Fibroblast of skin of left biceps (primary cell): Measurements from ENCODE around the gene KNCN.

Source experiments
- DNase-seq, 2 experiments: peaks; one replicate each; pipeline ENCODE4 v3.0.0-alpha.2; 2013; ENCODE audit warnings: low read depth in 2 of 2

Gene KNCN

DNA sequence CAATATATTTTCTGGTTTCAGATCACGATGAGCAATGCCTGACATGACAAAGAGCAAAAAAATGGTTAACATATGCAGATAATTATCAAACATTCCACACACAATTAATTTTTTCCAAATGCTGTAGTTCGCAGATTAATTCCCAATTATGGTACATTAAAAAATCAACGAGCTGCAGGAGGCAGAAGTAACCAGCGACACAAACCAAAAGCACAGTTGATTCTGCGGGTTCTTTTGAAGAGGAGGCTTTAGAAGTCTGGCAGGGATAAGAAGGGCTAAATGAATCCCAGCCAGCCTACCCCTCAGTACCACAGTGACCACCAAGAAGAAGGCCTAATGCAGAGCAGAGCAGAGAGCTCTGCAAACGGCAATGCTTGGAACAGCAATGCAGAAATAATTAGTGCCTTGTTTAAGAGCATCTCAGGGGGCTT lies 17.0 kb upstream of the KNCN start:
- peak; percentile 24 to 31 for DNase-seq

DNA sequence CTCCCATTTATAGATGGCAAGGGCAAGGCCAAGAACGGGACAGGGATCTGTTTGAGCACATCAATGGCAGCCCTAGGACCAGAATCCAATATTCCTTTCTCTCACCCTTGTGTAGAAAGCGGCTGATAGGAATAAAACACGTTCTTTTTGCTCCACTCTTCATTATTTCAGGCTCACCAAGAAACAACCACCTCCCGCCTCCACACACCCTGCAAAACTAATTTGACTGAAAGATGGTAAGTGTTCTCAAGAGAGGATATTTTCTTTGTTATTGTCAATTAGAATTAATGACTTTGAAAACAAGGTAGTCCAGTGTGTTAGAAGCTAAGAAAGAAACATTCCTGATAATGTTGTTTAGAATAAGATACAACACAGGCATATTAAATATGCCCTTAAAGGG lies 11.9 kb upstream of the KNCN start:
- no peak for DNase-seq

DNA sequence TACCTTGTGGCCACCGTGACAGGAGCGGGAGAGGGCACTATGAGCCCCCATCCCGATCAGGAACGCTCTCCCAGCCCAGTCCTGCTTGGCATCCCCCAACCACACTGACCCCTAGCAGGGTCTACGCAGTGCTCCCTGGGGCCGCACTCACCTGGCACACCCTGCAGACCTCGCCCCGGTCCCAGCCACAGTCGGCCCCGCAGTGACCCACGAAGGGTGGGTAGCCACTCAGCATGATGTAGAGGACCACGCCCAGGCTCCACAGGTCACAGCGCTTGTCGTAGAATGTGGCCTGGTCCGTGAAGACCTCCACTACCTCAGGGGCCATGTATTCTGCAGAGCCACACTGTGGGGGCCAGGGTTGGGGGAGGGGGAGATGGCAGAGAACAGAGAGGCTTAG lies 11.1 kb upstream of the KNCN start:
- DNase-seq: no peak

DNA sequence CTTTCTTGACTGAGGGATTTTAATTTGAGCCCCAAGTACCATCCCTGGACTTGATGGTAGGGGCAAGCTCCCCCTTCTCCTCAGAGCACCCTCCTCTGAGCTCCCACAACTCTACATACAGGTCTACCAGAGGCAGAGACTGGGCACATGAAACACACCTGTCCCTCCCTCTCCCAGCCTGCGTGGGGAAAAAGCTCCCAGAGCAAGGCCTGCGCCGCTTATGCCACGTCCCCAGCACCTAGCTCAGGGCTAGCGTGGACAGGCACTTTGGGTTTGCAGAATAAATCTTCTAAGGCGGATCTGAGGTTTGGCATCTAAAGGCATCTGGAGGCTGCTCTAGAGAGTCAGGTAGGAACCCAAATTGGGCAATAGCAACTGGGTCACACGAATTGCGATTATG lies 7.5 kb upstream of the KNCN start:
- DNase-seq: no peak

DNA sequence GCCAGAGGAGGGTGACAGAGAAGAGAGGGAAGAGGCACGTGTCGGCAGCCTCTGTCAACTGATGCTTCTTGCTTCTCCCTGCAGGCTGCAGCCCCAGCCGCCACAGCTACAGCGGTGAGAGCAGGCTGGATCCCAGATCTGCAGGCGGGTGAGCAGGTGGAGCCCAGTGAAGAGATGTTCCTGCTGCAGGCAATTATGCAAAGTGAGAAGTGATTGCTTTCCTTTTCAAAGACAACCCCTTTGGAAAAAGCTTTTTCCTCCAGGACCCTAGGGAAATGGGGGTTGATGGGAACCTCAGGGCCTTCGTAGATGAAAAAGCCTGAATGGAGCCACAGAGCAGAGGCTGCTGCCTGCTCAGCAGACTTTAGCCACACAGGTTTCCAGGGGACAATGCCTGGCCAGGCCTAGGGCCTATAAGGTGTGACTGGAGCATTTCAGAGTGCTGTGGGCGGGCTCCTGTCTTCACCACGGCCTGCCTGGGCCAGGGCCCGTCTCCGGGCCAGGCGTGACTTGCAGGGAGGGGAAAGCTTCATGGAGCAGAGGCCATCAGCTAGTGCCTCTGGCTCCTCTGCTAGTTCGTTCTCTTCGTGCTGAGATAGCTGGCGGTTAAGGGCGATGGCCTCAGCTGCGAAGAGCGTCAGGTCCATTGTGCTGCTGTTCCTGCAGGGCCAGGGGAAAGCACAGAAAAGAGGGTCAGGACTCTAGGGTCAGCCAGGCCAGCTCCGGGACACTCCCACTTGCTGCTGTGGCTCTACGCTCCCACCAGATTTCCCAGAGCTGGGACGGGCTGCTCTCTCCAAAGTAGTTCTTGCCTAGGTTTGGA lies 6.9 kb upstream of the KNCN start:
- no peak for DNase-seq

DNA sequence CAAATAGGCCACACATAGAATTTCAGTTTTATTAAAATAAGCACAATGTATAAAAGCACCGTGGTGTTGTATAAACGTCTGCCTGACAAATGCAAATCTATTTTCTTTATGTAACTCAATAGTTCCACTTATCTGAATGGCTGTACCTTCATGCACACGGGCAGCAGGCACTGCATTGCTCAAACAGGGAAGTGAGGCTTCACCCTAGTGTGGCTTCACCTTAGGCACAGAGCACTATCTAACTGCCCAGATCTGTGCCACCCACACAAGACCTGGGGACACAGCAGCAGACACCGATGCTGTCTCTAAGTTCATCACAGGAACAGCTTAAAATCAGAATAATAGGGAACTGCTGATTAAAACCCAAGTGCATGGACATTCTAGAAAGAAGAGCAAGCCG lies 6.0 kb upstream of the KNCN start:
- no peak for DNase-seq

DNA sequence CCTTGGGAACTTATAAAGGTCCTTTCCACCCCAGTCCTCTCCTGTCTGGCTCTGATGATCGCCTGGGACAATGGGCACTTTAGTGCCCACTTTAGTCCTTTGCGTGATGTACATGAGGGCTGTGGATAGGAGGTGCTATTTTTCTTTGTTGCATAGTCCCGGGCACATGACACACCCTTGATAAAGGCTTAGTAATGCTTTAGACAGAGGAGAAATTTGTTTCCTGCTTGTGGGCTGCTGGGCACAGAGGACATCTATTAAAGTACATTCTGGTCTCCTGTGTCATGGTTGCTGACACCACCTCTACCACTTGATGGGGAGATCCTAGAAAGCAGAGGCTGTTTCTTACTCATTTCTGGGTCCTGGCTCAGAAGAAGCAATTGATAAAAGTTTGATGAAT lies 5.4 kb upstream of the KNCN start:
- no peak for DNase-seq

DNA sequence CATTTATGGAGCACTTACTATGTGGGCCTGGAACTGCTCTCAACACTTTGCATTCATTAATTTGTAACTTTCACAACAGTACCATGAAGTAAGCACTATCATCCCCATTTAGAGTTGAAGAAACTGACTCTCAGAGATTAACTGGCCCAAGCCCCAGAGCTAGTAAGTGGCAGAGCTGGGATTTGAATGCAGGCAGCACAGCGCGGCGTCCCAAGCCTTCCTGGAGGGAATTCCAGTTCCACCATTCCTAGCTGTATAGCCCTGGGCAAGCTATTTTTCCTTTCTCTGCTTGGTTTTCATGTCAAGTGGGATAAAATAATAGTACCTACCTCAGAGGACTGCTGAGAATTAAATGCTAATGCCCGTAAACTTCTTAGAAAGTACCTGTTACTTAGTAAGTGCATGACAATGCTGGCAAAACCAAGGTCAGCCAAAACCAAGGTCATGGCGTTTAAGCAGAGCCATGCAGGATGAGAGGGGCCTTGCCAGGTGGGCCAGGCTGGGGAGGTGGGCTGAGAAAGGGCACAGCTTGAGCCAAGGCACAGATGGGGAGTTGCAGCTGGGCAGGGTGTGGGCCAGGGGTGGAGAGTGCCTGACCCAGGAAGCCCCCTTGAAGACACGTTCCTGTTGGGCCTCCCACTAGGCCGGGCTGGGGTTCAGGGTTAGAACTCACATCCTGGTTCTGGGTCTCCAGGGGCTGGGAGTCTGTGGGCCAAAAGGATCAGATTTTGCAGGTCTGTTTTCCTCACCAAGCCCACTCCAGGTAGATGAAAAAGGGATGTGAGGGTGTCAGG lies 4.6 kb upstream of the KNCN start:
- DNase-seq: no peak

DNA sequence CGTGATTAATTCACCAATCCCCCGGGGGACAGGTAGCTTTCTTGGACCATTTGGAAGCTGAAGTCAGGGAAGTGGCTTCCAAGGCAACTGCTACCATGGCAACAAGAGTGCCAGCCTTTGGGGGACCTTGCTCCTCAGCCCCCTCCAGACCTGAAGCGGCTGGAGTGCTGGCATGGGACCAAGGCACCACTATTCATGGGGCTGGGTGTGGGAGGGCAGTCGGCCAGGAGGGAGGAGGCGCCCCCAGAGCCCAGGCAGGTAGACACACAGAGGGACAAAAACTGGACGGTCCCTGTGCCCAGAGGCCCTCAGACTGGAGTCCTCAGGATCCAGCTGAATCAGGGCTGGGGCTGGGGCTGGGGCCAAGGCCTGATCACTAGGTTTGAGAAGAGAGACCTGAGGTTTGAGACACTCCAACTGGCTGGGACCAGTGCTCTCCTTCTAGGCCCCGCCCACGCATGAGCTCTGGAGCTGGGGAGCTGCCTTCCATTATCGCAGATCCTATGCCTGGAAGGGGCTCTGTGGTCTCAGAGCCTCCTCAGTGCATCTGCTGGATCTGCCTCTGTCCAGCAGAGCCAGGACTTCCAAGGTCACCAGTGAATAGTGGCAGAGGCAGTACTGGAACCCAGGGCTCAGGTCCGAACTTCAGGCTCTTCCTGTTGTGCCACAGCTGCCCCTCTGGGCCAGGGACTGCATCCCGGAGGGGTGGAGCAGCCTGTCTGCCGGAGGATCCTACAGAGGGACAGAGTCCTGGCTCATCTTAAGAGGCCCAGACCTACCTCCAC lies 3.3 kb upstream of the KNCN start:
- no peak for DNase-seq

DNA sequence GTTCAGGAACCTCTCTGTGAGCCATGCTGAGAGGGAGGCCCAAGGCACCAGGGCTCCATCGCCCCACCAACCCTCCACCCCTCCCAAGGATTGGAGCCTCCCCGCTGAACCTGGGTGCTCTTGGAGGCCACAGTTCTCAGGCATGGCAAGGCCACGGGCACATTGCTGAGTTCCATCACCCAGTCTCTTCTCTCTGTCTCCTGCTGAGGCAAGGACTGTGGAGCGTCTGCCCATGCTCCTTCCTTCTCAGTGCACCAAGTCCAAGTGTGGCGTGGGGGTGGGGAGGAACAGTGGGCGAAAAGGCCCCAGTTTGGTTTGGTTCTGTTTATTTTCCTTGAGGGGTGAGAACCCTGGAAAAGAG lies 2.8 kb upstream of the KNCN start:
- DNase-seq: no peak

DNA sequence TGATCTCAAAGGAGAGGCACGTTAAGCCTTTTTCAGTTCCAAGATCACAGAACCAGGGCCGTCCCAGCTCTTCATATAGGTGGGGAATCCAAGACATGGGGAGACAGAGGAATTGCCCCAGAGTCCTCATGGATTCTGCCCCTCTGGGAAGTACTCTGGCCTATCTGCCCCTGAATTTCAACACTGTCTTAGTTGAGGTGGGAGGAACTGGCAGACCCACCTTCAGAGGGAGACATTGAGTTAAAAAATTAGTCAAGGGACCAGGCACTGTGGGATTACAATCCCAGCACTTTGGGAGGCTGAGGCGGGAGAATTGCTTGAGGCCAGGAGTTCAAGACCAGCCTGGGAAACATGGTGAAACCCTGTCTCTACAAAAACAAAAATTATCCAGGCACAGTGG lies 2.1 kb upstream of the KNCN start:
- no peak for DNase-seq

DNA sequence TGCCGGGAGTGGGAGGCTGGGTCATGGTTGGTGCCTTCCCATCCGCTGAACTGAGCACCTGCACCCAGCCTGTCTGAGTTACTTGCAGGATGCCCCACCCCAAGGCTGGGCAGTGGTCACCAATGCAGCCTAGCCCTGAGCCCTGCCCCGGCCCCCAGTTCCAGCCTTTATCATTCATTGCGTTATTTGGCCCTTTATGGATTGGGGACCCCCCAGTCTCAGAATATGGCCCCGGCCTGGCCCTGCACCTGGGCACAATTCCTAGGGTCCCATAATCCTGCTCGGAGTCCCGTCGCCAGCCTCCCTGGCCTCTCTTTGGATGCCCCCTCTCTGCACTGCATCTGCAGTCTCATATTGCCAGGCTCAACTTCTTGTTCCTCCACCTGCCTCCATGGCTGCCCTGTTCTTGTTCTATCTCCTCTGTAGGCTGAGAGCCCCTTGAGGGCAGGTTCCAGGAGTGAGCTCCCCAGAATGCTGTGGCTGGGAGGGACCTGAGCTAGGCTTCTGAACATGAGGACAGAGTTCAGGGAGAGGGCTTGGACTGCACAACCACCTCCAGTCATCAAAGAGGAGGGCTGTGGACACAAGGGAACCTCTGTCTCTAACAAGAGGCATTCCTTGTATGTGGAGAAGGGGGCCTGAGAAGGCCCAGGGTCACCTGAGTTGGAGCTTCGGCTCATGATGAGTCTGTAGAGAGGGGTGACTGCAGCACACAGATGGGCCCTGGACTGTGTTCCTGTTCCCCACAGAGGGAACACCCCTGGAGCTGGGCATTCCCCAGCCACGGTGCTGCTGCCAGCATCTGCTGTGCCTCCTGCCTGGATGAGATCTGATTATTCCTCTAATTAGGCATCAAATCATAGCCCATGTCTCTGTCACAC lies 1.1 kb upstream of the KNCN start:
- DNase-seq: no peak

DNA sequence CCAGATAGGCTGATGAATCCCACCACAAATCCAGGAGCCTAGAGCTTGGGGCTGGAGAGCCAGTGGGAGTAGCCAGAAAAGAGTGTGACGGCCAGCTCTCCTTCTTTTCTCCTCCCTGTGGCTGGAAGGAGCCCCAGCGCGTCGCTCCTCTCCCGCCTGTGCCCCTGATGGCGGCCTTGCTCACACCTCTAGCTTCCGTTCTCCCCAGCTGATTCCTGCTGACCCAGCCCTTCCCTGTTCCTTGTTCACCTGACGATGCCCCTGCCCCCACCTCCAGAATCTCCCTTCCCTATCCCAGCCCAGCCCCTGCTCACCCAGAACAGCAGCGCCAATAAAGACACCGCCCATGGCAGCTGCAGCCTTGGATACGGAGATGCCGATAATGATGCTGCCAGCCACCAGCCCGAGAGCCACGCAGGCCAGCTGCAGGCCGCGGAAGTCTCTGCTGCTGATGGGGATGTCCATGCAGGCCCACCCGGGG lies 656 bp downstream of the KNCN start:
- no peak for DNase-seq

DNA sequence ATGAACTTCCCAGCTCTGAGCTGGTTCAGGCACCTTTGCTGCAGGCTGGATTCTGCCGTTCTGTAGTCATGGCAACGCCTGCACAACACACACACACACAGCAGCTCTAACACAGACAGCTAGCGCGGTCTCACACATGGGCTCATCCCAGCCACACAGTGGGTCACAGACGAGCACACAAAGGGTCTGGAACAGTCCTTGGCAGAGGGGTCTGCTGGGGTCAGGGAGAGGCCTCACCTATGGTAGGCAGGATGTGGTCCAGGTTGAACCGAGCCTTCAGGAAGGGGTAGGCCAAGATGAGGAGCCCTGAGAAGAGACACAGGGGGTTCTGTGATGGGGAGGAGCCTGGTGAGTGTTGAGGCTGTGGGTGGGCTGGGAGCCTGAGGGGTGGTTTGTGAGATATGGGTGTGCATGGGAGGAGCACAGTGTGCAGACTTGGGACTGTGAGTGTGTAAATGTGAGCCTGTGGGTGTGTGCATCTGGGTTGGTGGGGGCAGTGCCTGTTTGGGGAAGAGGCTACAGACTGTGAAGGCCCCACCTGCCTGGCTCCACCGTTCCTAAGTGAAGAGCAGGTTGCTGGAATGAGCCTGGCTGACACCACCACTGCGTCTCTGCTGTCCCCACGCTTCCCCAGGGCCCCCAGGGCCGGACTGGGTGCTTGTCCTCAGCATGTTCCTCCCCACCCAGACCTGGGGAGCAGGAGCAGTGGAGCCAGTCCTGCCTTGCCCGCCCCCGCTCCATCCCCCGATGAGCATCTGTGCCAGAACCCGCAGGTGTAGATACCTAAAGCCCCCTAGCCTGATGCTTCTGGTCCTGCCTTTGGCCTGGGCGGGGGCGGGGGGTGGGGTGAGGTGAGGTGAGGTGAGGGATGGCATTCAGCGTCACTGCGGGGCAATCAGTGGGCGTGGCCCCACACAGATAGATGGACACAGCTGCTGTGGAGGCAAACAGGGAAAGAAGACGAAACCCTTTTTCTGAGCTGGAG lies 1.5 kb downstream of the KNCN start:
- no peak for DNase-seq

DNA sequence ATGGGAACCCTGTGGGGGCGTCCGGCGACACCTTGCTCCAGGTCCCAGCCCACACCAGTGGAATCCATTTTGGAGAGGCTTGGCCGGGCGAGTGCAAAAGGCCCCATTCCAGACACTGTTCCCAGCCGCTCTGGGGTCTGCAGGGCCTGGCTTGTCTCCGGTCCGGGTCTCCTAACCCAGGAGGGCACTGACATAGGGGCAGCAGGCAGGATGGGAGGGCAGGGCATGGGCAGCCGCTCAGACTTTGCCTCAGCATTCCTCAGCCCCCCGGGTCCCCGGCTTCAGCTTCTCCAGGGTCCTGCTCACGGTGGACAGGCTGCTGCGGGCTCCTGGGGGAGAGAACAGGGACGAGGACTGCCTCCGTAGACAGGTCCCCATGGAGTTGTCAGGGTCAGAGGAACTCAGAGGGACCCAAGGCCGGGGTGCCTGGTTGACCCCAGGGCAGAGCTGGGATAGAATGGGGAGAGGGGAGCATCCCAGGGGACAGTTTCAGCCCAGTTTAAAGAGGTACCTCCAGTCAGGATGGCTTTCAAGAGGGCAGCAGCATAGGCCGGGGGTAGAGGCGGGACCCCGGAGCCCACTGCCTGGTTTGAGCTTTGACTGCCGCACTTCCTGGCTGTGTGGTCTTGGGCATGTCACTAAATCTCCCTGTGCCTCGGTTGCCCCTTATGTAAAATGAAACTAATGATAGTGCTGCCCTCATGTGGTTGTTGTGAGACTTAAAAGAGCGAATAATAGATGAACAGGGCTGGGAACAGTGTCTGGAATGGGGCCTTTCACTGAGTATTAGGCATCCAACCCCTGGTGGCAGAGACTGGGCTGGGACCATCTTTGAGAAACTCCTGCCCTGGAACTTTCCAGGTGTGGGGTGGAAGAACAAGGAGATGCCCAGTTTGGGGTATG lies 3.7 kb downstream of the KNCN start:
- no peak for DNase-seq

DNA sequence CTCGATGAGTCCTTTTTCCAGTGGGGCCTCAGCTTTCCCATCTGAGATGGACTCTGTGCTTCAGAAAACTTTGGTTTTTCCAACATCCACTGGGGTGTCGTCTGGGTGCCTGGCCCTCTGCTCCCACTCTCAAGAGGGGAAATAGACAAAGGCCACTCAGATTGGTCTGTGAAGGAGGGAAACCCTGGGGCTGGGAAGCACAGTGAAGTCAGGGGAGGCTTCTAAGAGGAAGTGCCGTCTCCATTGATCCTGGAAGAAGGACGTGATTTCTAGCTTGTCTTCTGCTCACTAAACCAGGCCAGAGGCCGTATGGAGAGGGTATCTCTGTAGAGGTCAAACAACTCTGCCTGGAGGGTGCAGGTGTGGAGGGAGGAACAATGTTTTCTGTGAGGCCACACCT lies 5.2 kb downstream of the KNCN start:
- no peak for DNase-seq

DNA sequence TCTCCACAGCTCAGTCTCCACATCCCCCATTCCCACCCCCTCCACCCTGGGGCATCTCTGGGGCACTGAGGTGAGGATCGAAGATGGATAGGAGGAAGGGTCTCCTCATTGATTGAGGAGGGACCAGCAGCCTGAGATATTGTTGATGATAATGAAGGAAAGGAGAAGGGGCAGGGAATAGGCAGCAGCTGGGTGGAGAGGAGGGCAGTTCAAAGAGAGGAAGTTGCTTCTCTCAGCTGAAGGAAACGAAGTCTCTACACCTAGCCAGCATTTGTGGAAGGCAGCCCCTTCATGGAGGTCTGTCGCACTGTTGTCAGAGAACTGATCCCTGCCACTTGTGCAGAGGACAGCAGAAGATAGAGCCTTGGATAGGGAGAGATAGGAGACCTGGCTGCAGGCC lies 5.7 kb downstream of the KNCN start:
- DNase-seq: no peak

DNA sequence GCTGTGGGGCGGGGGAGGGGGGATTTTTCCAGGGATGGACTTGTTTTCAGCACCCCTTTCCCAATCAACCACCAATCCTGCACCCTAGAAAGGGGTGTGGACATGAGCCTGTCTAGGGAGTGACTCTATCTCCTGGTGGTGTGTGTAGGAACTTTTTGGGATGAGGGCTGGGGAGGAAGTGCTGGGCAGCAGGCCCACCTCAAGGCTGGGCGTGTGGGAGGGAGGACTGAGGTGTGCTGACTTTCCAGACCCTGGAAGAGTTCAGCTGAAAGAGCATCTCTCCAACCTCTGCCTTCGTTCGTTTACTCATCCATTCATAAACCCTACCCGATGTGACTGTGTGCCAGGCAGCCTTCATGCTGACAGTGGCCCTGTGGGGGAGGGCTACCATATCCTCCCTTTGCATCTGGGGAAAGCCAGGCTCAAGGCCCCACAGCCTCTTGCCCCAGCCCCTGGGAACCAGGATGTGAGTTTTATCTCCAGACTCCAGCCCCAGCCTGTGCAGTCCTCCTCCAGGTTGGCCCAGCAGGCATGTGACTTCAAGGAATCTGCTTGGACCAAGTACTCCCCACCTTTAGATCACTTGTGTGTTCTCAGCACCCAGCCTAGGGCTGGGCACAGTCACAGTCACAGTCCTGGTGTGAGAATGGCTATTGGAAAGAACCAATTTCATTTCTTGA lies 6.7 kb downstream of the KNCN start:
- DNase-seq: no peak
